Mammary microvascular endothelial cell (primary cell): ENCODE results near the gene OR4B1. TPM values are rescaled to one million over a fixed set of nuclear protein-coding genes. Genes with fewer than 3 reads are reported as not detected.

Source experiments
- total RNA-seq: library from RNA; depleted of rRNA; stranded (reverse); fragments of >200 nt; gene quantifications from 2 replicates; pipeline ENCODE4 v1.2.3, GENCODE V29; 2015

Gene OR4B1
- not detected in 2 replicates for total RNA-seq

GRCh38 chr11:48216510-48216909, at the start of gene OR4B1:
TSS of gene OR4B1 (plus strand) at chr11:48216810. CDS start at chr11:48216810, 0 bp downstream.

GRCh38 chr11:48244804-48245203, 28.2 kb downstream of the OR4B1 start, which contains the start of gene OR4X2:
TSS of gene OR4X2 (plus strand) at chr11:48245104. CDS start at chr11:48245104, 0 bp downstream.

GRCh38 chr11:48263423-48263911, 46.9 kb downstream of the OR4B1 start, which contains the start of gene OR4X1:
TSS of gene OR4X1 (plus strand) at chr11:48263861. CDS start at chr11:48263861, 0 bp downstream.

Other genes with a start within 250 kb of the OR4B1 start
- gene PTPRJ, start 236.3 kb upstream of the OR4B1 start, total RNA-seq = 2.9 and 3.6 TPM in 2 replicates
- gene OR4X2, start 28.3 kb downstream of the OR4B1 start, total RNA-seq = not detected in 2 replicates
- gene OR4X1, start 47.1 kb downstream of the OR4B1 start, total RNA-seq = not detected in 2 replicates
- not detected in 2 replicates for gene OR4S1, start 89.4 kb downstream of the OR4B1 start, total RNA-seq
- not detected in 2 replicates for gene OR4C3, start 108.1 kb downstream of the OR4B1 start, total RNA-seq
- gene OR4C5, start 149.7 kb downstream of the OR4B1 start, total RNA-seq = not detected in 2 replicates